Epithelial cell of esophagus (primary cell): ENCODE measurements around the gene TNNI2.

Source experiments
- DNase-seq: peaks from one replicate; pipeline ENCODE4 v3.0.0; 2010; ENCODE audit warnings: low read depth
- H3K4me3 ChIP-seq: 2 replicates; pipeline ENCODE4 v1.5.1; 2011; ENCODE audit warnings: mild to moderate bottlenecking, low read length, control low read depth
- CTCF ChIP-seq: IDR thresholded peaks from 2 replicates; pipeline ENCODE4 v1.5.1; 2011; ENCODE audit warnings: low read depth, mild to moderate bottlenecking, low read length, control low read depth, inconsistent platforms; ENCODE audit not compliant: insufficient read depth; ENCODE audit errors: missing control alignments

Gene TNNI2

GRCh38 chr11:1830322-1831223, 8.2 kb upstream of the TNNI2 start:
- TF ChIP-seq CTCF: no peak
- DNase-seq: peak; percentile 99
- H3K4me3 ChIP-seq: no peak overlapping the region

GRCh38 chr11:1831338-1832210, 7.2 kb upstream of the TNNI2 start:
- no peak overlapping the region for H3K4me3 ChIP-seq
- TF ChIP-seq CTCF: no peak
- DNase-seq: no peak

- peak; percentile 60 for TF ChIP-seq CTCF
- H3K4me3 ChIP-seq: no peak overlapping the region
- no peak for DNase-seq
These were observed 6.4 kb upstream of the TNNI2 start for GRCh38 chr11:1832211-1832919.

GRCh38 chr11:1832920-1833295, 5.9 kb upstream of the TNNI2 start:
- no peak for TF ChIP-seq CTCF
- DNase-seq: no peak
- no peak overlapping the region for H3K4me3 ChIP-seq

- H3K4me3 ChIP-seq: peak overlapping the region; percentile 27
- DNase-seq: peak; percentile 98
These were observed 4.6 kb upstream of the TNNI2 start for GRCh38 chr11:1834062-1834610.

More at GRCh38 chr11:1834062-1834610, 4.6 kb upstream of the TNNI2 start:
- TF ChIP-seq CTCF: no peak
